PFSK-1 (cell line): ENCODE data around the gene SYNJ2.

Source experiments
- FOXP2 ChIP-seq: optimal IDR thresholded peaks from 2 replicates; pipeline ENCODE3; 2011; ENCODE audit warnings: borderline replicate concordance, control low read depth, inconsistent platforms; ENCODE audit not compliant: insufficient read depth; ENCODE audit errors: extremely low read length, extremely low read depth
- POLR2AphosphoS5 ChIP-seq: IDR thresholded peaks from 2 replicates; pipeline ENCODE4 v1.6.1; 2012; ENCODE audit warnings: low read depth, mild to moderate bottlenecking, control low read depth, low read length, moderate library complexity
- SIN3A ChIP-seq: IDR thresholded peaks from 2 replicates; pipeline ENCODE4 v1.6.1; 2012; ENCODE audit warnings: mild to moderate bottlenecking, low read length, moderate library complexity, borderline replicate concordance; ENCODE audit not compliant: insufficient read depth
- TAF1 ChIP-seq: IDR thresholded peaks from 2 replicates; pipeline ENCODE4 v1.6.1; 2012; ENCODE audit warnings: low read length, control low read depth, borderline replicate concordance; ENCODE audit not compliant: insufficient read depth
- TF ChIP-seq, protein P1 (sequence below), 2 experiments: IDR thresholded peaks; 2 replicates each; pipeline versions ENCODE4 v1.6.1 to v1.8.0; 2011 to 2012; ENCODE audit warnings: low read depth in 2 of 2, low read length in 2 of 2, control low read depth in 1 of 2, inconsistent platforms in 1 of 2, mild to moderate bottlenecking in 1 of 2, moderate library complexity in 1 of 2; ENCODE audit not compliant: insufficient read depth in 1 of 2

SYNJ2 gene

DNA sequence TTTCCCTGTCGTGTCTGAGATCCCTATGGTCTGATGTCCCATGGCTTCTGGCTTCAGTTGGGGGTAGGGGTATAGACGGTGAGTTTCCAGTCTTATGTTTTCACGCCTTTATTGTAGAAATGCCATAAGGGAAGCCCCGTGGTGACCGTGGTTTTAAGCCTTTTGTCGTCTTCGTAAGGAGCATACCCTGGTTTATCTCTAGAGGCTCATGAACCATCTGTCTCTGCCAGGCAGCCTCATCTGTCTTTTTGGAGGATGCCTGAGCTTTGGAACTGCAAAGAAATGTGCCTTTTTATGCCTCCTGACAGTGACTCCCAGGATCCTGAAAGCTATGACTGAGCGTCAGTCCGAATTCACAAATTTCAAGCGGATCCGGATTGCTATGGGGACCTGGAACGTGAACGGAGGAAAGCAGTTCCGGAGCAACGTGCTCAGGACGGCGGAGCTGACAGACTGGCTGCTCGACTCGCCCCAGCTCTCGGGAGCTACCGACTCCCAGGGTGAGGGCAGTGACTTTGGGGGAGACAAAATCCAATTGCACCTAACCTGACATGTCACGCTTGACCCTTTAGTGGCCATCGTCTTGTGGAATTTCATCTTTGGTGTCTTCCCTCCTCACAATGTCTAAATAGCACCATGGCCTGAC, 84.6 kb downstream of the SYNJ2 start:
- TF ChIP-seq SIN3A (no peak), TAF1 (no peak), FOXP2 (no peak), POLR2AphosphoS5 (no peak)
- TF ChIP-seq, protein P1, sequence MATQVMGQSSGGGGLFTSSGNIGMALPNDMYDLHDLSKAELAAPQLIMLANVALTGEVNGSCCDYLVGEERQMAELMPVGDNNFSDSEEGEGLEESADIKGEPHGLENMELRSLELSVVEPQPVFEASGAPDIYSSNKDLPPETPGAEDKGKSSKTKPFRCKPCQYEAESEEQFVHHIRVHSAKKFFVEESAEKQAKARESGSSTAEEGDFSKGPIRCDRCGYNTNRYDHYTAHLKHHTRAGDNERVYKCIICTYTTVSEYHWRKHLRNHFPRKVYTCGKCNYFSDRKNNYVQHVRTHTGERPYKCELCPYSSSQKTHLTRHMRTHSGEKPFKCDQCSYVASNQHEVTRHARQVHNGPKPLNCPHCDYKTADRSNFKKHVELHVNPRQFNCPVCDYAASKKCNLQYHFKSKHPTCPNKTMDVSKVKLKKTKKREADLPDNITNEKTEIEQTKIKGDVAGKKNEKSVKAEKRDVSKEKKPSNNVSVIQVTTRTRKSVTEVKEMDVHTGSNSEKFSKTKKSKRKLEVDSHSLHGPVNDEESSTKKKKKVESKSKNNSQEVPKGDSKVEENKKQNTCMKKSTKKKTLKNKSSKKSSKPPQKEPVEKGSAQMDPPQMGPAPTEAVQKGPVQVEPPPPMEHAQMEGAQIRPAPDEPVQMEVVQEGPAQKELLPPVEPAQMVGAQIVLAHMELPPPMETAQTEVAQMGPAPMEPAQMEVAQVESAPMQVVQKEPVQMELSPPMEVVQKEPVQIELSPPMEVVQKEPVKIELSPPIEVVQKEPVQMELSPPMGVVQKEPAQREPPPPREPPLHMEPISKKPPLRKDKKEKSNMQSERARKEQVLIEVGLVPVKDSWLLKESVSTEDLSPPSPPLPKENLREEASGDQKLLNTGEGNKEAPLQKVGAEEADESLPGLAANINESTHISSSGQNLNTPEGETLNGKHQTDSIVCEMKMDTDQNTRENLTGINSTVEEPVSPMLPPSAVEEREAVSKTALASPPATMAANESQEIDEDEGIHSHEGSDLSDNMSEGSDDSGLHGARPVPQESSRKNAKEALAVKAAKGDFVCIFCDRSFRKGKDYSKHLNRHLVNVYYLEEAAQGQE (IDR thresholded peaks at IDR 0.05; ENCODE audit: insufficient read depth in 1 of 2, low read depth in 2 of 2, low read length in 2 of 2), result no peak

DNA sequence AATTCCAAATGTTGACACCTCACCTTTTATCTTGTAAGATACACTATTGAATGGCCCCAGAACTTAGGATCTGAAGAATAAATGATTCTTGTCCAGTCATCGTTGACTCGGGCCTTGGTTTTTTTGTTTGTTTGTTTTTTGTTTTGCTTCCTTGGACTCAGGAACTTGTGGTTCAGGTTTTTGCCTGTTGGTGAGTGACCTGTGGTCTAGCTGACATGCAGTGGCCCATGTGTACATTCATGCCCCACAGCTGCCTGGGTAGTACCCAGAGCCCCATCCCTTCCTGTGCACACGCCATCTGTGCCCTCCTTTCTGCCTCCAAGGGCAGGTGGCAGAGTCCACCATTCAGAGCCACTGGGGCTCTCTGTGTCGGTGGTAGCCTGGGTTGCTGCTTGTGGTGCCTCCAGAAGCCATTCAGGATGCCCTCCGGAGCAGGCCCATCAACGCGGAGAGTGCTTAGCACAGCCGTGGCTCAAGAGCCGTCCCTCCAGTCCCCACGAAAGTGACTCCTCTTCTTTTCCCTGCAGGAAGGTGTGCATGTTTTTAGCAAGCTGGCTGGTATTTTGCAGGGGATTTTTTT, 85.9 kb downstream of the SYNJ2 start:
- TF ChIP-seq, protein P1 (IDR thresholded peaks at IDR 0.05; ENCODE audit: insufficient read depth in 1 of 2, low read depth in 2 of 2, low read length in 2 of 2), result no peak
- TF ChIP-seq SIN3A, result no peak

DNA sequence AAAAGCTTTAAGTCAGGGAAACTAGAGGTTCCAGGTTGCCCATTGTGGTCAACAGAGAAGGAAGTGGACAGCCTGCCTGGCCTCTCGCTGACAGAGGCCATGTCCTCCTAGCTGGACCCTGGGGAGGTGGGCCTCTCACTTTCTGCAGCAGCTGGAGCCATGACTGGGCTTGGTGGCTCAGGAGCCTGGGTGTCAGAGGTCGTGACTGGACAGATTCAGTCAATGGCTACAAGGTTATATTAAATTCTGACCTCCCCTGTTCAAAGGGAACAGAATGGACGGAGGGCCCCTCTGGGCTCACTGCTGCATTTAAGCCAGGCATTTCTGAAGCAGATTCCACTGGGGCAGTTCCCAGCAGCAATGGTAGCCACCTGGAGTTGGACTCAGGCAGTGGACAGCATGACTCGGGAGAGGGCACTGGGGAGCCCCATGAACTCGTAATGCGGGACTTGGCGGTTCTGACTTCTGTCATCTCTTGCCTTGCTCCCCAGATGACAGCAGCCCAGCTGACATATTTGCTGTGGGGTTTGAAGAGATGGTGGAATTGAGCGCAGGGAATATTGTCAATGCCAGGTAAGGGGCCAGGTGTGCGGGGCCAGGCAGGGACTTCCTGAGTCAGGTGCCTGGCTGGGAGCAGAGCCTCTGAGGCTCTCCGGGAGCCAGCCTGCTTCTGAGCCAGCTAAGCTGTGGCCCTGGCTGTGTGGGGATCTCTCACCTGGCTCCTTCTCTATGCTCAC, 86.7 kb downstream of the SYNJ2 start:
- TF ChIP-seq SIN3A (no peak), FOXP2 (no peak), POLR2AphosphoS5 (no peak), TAF1 (no peak)
- TF ChIP-seq, protein P1 (IDR thresholded peaks at IDR 0.05; ENCODE audit: insufficient read depth in 1 of 2, low read depth in 2 of 2, low read length in 2 of 2), result no peak

DNA sequence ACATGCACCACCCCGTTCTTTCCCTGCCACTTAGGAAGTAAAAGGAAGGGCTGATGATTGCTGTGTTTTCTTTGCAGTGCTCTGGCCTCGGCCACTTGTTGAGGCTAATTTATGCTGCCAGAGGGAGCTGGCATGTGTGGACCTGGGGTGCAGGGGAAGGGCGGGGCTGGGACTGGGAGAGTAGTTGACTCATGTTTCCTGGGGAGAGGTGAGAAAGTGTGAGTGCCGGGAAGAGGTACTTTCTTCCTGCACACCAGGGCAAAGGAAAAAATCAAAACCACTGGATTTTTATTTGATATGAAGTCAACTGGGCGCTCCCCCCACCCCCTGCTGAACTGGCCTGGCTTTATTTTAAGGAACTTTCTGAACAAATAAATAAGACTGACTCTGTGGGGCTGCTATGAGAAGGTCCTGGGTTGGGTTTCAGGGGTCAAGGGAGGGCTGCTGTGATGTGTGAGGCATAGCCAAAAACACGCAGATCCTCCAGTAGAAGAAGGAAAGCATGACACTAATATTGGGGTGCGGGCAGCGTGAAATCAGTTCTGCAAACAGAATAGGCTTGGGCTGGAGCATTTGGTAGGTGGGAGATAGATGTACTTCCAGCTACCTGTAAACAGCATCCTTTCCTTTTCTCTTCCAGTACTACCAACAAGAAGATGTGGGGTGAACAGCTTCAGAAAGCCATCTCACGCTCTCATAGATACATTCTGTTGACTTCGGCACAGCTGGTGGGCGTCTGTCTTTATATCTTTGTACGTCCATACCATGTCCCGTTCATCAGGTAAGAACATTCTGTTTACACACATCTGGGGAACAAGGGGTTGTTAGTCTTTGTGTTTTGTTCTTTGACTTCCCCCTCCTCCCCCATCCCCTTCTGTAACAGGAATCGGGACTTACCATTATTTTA, 87.5 kb downstream of the SYNJ2 start:
- no peak for TF ChIP-seq POLR2AphosphoS5

DNA sequence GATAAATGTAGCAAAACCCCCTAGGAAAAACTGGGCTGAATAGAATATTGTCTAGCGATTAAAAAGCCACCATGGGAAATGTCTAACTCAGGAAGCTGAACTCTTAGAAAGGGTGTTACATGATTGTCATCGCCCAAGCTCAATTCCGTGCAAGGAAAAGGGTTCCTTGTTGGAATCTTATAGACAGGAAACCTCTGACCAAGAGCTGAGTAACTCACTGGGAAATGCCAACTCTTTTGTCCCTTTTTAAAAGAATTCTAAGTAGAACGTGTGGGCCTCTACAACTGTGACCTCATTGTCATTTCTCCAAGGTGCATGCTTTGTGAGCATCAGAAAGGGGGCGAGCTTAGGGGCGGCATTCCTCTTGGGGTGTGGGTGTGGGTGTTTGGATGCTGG, 88.1 kb downstream of the SYNJ2 start:
- TF ChIP-seq POLR2AphosphoS5 (no peak), FOXP2 (no peak)
- TF ChIP-seq, protein P1 (IDR thresholded peaks at IDR 0.05; ENCODE audit: insufficient read depth in 1 of 2, low read depth in 2 of 2, low read length in 2 of 2), result no peak
